AG08395 (cell line): ENCODE data around the gene GNAS.
"Not testable (repeated sequence)": the region's sequence is repeated elsewhere in the genome, so short reads cannot be mapped to it uniquely, and the experiment has no call there.

Experiments
- DNase-seq: peaks from one replicate; pipeline ENCODE4 v3.0.0; 2012; ENCODE audit warnings: mixed read lengths, low spot score

Gene GNAS

GRCh38 chr20:58927490-58928061, 75.1 kb downstream of the GNAS start:
- no peak for DNase-seq

DNA sequence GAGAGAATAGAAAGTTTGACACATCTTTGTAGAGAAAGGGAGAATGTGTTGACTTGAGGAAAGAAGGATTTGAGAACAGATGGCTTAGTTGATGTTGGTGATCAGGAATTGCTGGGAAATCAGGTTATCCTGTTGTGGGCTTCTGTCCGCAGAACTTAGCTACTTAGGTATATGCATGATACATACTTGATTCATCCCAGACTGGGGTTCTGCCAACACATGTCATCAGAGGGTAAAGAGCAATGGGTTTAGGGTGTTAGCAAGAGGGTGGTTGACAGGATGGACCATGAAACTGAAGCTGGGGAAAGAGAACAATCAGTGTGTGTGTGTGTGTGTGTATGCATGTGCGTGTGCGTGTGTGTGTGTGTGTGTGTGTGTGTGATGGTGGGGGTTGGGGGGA, 78.0 kb downstream of the GNAS start:
- no peak for DNase-seq

- DNase-seq: no peak
Observed at GRCh38 chr20:58932170-58932569, 79.7 kb downstream of the GNAS start.

DNA sequence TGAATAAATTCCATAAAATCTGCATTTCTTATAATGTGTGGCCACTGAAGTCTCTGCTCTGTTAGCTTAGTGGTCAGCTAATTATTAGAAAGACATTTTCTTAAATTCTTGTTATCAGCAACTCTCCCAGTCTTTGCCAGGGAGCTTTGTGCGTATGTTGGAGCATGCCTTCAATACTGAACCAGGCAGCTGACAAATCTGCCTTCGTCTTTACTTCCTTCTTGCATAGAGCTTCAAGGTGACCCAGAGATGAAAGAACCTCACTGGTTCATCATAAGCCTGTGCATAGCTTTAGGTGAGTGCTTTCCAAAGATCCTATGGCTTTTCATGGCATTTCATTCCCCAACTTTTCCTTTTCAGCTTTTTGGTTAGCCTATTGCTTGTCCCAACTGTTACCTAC, 85.6 kb downstream of the GNAS start:
- DNase-seq: no peak

DNA sequence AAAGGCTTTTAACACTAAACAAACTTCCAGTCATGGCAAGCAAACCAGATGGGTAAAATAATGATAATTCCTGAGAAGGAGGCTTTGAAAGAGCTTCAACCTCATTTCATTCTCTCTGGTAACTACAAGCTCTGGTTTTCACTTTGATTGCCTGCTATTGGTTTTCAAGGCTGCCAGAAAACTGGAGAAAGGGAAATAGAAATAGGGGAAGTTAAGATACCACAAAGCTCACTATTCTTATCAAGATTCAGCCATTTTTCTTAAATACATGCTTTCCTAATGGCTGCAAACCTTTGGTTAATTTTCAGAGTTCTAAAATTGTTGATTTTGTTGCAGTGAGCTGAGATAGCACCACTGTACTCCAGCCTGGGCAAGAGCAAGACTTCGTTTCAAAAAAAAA, 86.0 kb downstream of the GNAS start:
- no peak for DNase-seq

- no peak for DNase-seq
Observed at GRCh38 chr20:58941471-58941870, 89.0 kb downstream of the GNAS start.

- DNase-seq: no peak
Observed at GRCh38 chr20:58942549-58942948, 90.0 kb downstream of the GNAS start.

GRCh38 chr20:58944610-58945009, 92.1 kb downstream of the GNAS start:
- no peak for DNase-seq

DNA sequence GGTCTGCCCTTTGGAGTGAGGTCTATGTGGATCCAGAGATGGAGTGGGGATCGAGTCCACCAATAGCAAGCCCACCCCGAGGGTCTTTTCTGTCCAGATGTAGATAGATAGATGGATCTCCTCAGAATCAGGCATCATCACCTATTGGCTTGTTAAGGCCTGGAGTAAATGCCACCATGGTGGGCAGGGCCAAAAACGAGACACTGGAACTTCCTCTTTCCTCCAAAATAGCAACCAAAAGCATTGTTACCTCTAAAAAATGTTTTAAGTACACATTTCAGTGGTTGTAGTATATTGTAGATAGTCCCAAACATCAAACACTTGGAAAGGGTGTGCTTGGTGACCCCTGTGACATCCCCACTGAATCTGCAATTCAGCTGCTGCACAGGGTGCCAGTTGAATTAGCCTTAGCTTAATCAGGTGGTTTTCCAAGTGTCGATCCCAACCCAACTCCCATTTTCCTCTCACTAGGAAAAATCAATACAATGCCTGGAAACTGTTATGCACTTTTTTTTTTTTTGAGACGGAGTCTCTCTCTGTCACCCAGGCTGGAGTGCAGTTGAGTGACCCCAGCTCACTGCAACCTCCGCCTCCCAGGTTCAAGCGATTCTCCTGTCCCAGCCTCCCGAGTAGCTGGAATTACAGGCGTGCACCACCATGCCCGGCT, 93.6 kb downstream of the GNAS start:
- no peak for DNase-seq

- not testable (repeated sequence) for DNase-seq
Observed at GRCh38 chr20:58947797-58948388, 95.4 kb downstream of the GNAS start.

- no peak for DNase-seq
Observed at GRCh38 chr20:58950603-58951002, 98.1 kb downstream of the GNAS start.

- no peak for DNase-seq
Observed at GRCh38 chr20:58953050-58953449, 100.5 kb downstream of the GNAS start.

GRCh38 chr20:58956078-58956477, 103.6 kb downstream of the GNAS start:
- DNase-seq: no peak

- no peak for DNase-seq
Observed at GRCh38 chr20:58959652-58960051, 107.1 kb downstream of the GNAS start.
